ENCODE measurements around the gene GALNT18.

The GALNT18 gene

GRCh38 chr11:11478687-11479086, 143.1 kb downstream of the GALNT18 start:
- TF ChIP-seq CTCF (IDR thresholded peaks at IDR 0.05; ENCODE audit: insufficient read depth, low read depth, low read length, missing control alignments): no peak
- H3K4me3 ChIP-seq (ENCODE audit: low read length): no peak overlapping the region

GRCh38 chr11:11477695-11478420, 143.9 kb downstream of the GALNT18 start:
- no peak for TF ChIP-seq CTCF (IDR thresholded peaks at IDR 0.05; ENCODE audit: insufficient read depth, low read depth, low read length, missing control alignments)
- no peak overlapping the region for H3K4me3 ChIP-seq (ENCODE audit: low read length)
- DNase-seq (ENCODE audit: low read depth): peak; percentile 72

More at GRCh38 chr11:11478687-11479086, 143.1 kb downstream of the GALNT18 start:
- DNase-seq (ENCODE audit: low read depth): no peak

- no peak for TF ChIP-seq CTCF (IDR thresholded peaks at IDR 0.05; ENCODE audit: insufficient read depth, low read depth, low read length, missing control alignments)
- no peak overlapping the region for H3K4me3 ChIP-seq (ENCODE audit: low read length)
- peak; percentile 62 for DNase-seq (ENCODE audit: low read depth)
Measured at GRCh38 chr11:11476971-11477645, 144.7 kb downstream of the GALNT18 start.

- peak; percentile 50 for DNase-seq (ENCODE audit: low read depth)
- no peak for TF ChIP-seq CTCF (IDR thresholded peaks at IDR 0.05; ENCODE audit: insufficient read depth, low read depth, low read length, missing control alignments)
- no peak overlapping the region for H3K4me3 ChIP-seq (ENCODE audit: low read length)
Measured at GRCh38 chr11:11476499-11476898, 145.3 kb downstream of the GALNT18 start.

GRCh38 chr11:11472106-11472505, 149.7 kb downstream of the GALNT18 start:
- no peak for TF ChIP-seq CTCF (IDR thresholded peaks at IDR 0.05; ENCODE audit: insufficient read depth, low read depth, low read length, missing control alignments)
- no peak overlapping the region for H3K4me3 ChIP-seq (ENCODE audit: low read length)
- DNase-seq (ENCODE audit: low read depth): no peak

GRCh38 chr11:11471201-11471600, 150.6 kb downstream of the GALNT18 start:
- DNase-seq (ENCODE audit: low read depth): peak; percentile 10
- no peak overlapping the region for H3K4me3 ChIP-seq (ENCODE audit: low read length)
- no peak for TF ChIP-seq CTCF (IDR thresholded peaks at IDR 0.05; ENCODE audit: insufficient read depth, low read depth, low read length, missing control alignments)

All from epithelial cell of esophagus (primary cell).